OCI-LY1 (cell line): ENCODE data around the gene MAP2.

Source experiments
- CTCF ChIP-seq: fragments of 200-600 bp; sonication (generic), shearing (Covaris generic); IDR thresholded peaks from 2 replicates; pipeline ENCODE4 v1.5.1; 2017; ENCODE audit warnings: mild to moderate bottlenecking, antibody characterized with exemption, low read length, moderate library complexity, mixed read lengths
- EZH2 ChIP-seq: fragments of 200-600 bp; sonication (generic), shearing (Covaris generic); IDR thresholded peaks from 2 replicates; pipeline ENCODE4 v1.8.0; 2017; ENCODE audit warnings: borderline replicate concordance, mixed run types, mild to moderate bottlenecking, antibody characterized with exemption, low read length, moderate library complexity, mixed read lengths

GRCh38 chr2:209445485-209445884 is 21.6 kb downstream of the MAP2 start:
- TF ChIP-seq CTCF (no peak), EZH2 (no peak)
